ENCODE results near the gene AKR1D1. TPM values are rescaled to one million over a fixed set of nuclear protein-coding genes. Genes with fewer than 3 reads are reported as not detected.

Gene AKR1D1
- total RNA-seq, 4 donors from 2014 or later, result 0.20 TPM; not detected in 3

- Histone ChIP-seq H3K27ac (no peak overlapping the region), H3K36me3 (no peaks in the 10 kb centered on the region), H3K4me3 (no peak overlapping the region), H3K9me3 (no peaks in the 10 kb centered on the region), H3K27me3 (no peaks in the 10 kb centered on the region), H3K4me1 (no peaks in the 10 kb centered on the region)
- ATAC-seq, result peak in 1 of 2 donors; percentile 36
- intact Hi-C loops (cut with DNase I; ENCODE audit: low total_unique reads), result loop anchor here (1.0 kb wide), 1 partner anchor 577 kb away; no protein-coding TSS in a partner anchor
- DNase-seq, result peak; percentile 26 to 28
- peak; percentile 9 to 42 (median 36) for TF ChIP-seq CTCF (IDR thresholded peaks at IDR 0.05 in 4 of 5, conservative IDR thresholded peaks at IDR 0.05 in 1 of 5)
- no peak for TF ChIP-seq POLR2A (IDR thresholded peaks at IDR 0.05)
- in situ Hi-C loops (cut with MboI; ENCODE audit: low sequenced_read_pairs in 4 of 4), result loop anchor here in 1 of 4 donors (25.0 kb wide), 1 partner anchor 576 kb away; no protein-coding TSS in a partner anchor
Observed at GRCh38 chr7:138161600-138162081, 85.4 kb downstream of the AKR1D1 start.

GRCh38 chr7:138162236-138162635 lies 86.0 kb downstream of the AKR1D1 start:
- intact Hi-C loops (cut with DNase I; ENCODE audit: low total_unique reads) (no loop called here), in situ Hi-C loops (cut with MboI; ENCODE audit: low sequenced_read_pairs in 4 of 4) (loop anchor here in 1 of 4 donors (25.0 kb wide), 1 partner anchor 575 kb away; no protein-coding TSS in a partner anchor)
- H3K27ac ChIP-seq, result no peak overlapping the region
- H3K36me3 ChIP-seq, result no peaks in the 10 kb centered on the region
- H3K4me3 ChIP-seq, result no peak overlapping the region
- no peaks in the 10 kb centered on the region for H3K9me3 ChIP-seq
- ATAC-seq (no peak), DNase-seq (no peak)
- no peaks in the 10 kb centered on the region for H3K27me3 ChIP-seq
- TF ChIP-seq POLR2A (IDR thresholded peaks at IDR 0.05) (no peak), CTCF (IDR thresholded peaks at IDR 0.05 in 4 of 5, conservative IDR thresholded peaks at IDR 0.05 in 1 of 5) (no peak)
- no peaks in the 10 kb centered on the region for H3K4me1 ChIP-seq

- in situ Hi-C loops (cut with MboI; ENCODE audit: low sequenced_read_pairs in 4 of 4), result loop anchor here in 1 of 4 donors (25.0 kb wide), 1 partner anchor 574 kb away; no protein-coding TSS in a partner anchor
- no peak for DNase-seq
- Histone ChIP-seq H3K36me3 (no peaks in the 10 kb centered on the region), H3K4me3 (no peak overlapping the region), H3K9me3 (no peaks in the 10 kb centered on the region), H3K4me1 (no peaks in the 10 kb centered on the region), H3K27ac (no peak overlapping the region), H3K27me3 (no peaks in the 10 kb centered on the region)
- intact Hi-C loops (cut with DNase I; ENCODE audit: low total_unique reads), result no loop called here
- TF ChIP-seq CTCF (IDR thresholded peaks at IDR 0.05 in 4 of 5, conservative IDR thresholded peaks at IDR 0.05 in 1 of 5), result no peak
- no peak for ATAC-seq
Observed at GRCh38 chr7:138163800-138164199, 87.5 kb downstream of the AKR1D1 start.

GRCh38 chr7:138164804-138165203 lies 88.5 kb downstream of the AKR1D1 start:
- DNase-seq (no peak), ATAC-seq (no peak)
- Histone ChIP-seq H3K27ac (no peak overlapping the region), H3K36me3 (no peaks in the 10 kb centered on the region), H3K4me1 (no peaks in the 10 kb centered on the region), H3K9me3 (no peaks in the 10 kb centered on the region), H3K4me3 (no peak overlapping the region), H3K27me3 (no peaks in the 10 kb centered on the region)
- no peak for TF ChIP-seq POLR2A (IDR thresholded peaks at IDR 0.05)
- TF ChIP-seq CTCF (IDR thresholded peaks at IDR 0.05 in 4 of 5, conservative IDR thresholded peaks at IDR 0.05 in 1 of 5), result no peak
- in situ Hi-C loops (cut with MboI; ENCODE audit: low sequenced_read_pairs in 4 of 4) (loop anchor here in 1 of 4 donors (25.0 kb wide), 1 partner anchor 572 kb away; no protein-coding TSS in a partner anchor), intact Hi-C loops (cut with DNase I; ENCODE audit: low total_unique reads) (no loop called here)

- in situ Hi-C loops (cut with MboI; ENCODE audit: low sequenced_read_pairs in 4 of 4) (loop anchor here in 1 of 4 donors (25.0 kb wide), 1 partner anchor 571 kb away; no protein-coding TSS in a partner anchor), intact Hi-C loops (cut with DNase I; ENCODE audit: low total_unique reads) (no loop called here)
- no peak overlapping the region for H3K4me3 ChIP-seq
- H3K36me3 ChIP-seq, result no peaks in the 10 kb centered on the region
- no peak overlapping the region for H3K27ac ChIP-seq
- H3K27me3 ChIP-seq, result no peaks in the 10 kb centered on the region
- DNase-seq (no peak), ATAC-seq (no peak)
- H3K9me3 ChIP-seq, result no peaks in the 10 kb centered on the region
- TF ChIP-seq CTCF (IDR thresholded peaks at IDR 0.05 in 4 of 5, conservative IDR thresholded peaks at IDR 0.05 in 1 of 5) (no peak), POLR2A (IDR thresholded peaks at IDR 0.05) (no peak)
- H3K4me1 ChIP-seq, result no peaks in the 10 kb centered on the region
Observed at GRCh38 chr7:138166681-138167080, 90.4 kb downstream of the AKR1D1 start.

Data from gastrocnemius medialis (tissue), 4 donors.